NCI-H748 treated with DMSO at 0.1 percent for 48 hours (cell line): ENCODE results near the gene PORCN.

Experiments used
- DNase-seq: peaks from one replicate; lab custom pipeline; 2025; lab: John Stamatoyannopoulos, UW

Gene PORCN

DNA sequence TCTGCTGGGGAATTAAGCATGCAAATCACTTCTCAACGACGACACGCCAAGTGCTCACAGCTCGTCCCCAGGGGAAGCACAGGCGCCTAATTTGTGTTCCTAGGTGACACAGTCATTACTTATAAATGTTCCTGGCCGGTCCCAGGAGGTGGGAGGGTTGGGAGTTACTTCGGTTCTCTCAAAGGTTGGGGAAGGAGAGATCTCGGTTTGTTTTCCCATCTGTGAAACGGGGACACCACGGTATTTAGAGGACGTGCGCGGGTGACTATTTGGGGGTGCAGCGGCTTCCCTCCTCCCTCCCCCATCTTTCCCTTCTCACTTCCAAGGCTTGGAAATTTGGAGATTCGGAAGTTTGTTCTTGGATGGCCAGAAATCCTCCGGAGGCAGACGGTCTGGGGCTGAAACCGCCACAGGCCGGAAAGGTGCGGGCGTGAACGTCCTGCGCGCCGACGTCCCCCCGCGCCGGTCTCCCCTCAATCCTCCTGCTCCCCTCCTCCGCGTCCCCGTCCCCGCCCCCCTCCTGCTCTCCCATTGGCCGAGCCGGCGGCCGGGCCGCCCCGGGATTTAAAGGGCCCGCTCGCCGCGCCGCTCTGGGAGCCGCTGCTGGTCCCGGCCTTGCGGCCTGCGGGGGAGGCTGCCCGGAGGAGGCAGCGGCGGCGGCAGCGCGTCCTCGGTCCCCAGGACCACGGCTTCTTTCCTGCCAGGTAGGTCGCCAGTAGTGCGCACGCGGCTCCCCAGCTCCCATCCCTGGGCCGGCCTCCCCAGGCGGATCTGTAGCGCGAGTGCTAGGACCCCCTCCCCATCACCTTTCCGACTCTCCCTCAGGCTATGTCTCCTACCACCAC is at the start of gene PORCN:
TSS of gene PORCN (plus strand) at position 593 of the 845 bp plus-strand sequence. CDS start 829 bp downstream, outside the sequence.
- peak; percentile 11 for DNase-seq

DNA sequence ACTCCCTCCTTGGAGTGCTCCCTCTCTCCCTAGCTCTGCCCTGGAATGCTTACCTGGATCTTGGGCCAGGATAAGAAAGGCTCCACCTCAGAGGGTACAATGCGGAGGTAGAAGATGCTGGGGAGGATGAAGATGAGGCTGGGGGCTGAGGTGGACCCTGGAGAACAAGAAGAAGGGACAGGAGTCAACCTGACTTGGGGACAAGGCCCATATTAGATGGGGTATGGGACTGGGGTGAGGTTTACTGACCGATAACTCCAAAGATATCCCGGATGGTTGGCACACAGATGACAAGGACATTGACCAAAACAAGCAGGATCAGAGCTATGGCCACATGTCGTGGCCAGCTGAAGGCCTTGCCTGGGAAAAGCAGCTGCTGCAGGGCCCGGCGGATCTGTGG is 49.3 kb upstream of the PORCN start:
- DNase-seq = no peak

DNA sequence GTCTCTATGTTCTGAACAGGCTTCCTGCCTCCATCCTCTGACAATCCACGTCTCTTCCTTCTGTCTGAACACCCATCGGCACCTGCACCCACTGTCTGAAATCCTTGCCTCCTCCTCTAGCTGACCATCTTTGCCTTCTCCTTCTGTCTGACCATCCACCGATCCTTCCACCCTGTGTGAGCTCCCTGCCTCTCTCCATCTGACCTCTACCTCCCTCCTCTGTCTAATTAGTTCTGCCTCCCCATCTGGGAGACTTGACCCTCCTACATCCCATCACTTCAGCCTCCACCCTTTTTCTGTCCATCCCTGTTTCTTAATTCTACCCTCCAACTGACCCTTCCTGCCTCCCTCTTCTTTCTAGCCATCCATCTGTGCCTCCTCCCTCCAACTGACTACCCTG is 48.8 kb upstream of the PORCN start:
- no peak for DNase-seq

DNA sequence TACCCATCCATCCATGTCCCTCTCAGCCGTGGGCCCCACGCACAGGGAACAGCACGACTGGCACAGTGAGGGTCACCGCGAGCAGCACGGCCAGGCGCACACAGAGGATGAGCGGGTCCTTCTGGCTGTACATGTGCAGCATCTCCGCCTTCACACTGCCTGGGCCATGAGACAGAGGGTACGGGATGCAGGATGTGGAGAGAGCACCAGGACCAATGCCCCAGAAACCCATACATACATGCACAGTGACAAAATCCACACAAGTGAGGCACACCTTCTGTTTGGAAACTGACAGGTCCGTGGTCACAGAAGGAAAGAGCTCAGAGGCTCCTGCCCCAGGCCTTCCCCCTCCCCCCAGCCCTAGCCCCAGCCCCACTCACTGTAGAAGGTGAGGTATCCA is 48.2 kb upstream of the PORCN start:
- no peak for DNase-seq

DNA sequence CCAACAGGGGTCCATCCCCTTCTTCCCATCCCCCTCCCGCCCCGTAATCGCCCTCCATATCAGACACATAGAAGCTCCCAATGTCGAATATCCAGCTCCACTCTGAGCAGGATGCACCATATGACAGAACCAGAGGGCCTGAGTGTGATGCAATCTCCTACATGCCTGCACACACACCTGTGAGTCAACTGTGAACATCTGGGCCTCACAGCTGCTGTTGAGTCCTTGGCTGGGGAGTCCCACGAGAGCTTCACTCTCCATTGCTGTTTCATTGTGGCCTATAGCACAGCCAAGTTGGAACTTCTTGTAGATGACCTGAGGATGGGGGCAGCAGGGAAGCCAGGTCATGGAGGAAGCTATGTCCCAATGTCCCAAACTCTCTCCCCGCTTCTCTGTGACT is 47.0 kb upstream of the PORCN start:
- no peak for DNase-seq

DNA sequence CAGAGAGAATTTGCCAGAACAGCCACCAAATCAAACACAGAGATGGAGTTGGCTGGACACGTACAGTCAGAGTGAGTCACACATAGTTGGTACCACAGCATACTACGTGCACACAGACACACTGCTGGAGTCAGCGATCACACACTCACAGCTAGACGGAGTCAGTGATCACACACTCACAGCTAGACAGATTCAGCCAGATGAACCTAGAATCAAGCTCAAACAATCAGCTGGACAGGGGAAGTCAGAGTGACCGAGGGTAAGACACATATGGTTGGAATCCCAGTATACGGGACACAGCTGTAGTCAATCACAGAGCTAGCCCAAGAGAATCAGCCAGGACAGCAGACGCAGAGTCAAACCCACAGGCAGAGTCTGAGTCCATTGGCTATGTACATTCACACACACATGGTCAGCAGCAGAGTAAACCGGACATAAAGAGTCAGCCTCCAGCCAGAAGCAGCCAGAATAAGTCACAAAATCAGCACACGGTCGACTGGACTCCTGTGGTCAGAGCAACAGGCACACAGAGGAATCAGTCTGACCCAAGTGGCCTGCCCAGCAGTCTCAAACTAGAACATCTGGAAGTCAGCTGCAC is 43.4 kb upstream of the PORCN start:
- DNase-seq = no peak

DNA sequence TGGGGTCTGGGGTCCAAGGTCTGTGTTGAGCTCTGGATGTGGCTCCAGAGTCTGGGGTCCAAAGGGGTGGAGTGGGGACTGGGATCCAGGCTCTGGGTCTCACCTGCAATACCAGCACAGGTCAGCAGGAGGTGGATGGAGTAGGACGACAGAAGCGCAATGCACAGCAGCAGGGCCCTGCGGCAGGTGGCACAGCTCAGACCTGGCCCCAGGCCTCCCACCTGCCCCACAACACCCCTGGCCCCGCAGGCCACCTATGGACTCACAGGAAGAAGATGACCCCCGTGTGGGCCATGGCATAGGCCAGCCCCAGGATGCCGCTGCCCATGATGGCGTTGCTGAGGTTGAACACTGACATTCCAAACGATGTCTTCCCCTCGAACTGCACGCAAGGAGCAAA is 42.1 kb upstream of the PORCN start:
- no peak for DNase-seq

DNA sequence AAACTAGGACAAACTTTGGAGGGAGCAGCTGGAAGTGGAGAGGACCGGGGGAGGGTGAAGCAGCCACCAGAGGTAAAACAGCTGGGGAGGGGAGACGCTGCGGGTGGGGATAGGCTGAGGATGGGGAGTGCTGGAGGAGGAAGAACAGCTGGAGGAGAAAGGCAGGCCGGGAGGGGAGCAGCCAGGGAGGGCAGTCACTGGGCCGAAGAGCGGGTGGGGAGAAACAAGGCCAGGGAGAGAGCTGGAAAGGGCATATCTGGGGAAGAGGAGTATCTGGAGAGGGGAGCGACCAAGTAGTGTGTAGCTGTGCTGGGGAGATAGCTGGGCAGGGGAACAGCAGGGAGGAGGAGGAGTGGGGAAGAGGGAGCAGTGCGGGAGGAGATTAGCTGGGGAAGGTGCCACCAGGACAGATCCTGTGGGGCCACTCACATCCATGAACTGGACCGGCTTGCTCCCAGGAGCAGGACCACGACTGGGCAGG is 41.5 kb upstream of the PORCN start:
- no peak for DNase-seq

DNA sequence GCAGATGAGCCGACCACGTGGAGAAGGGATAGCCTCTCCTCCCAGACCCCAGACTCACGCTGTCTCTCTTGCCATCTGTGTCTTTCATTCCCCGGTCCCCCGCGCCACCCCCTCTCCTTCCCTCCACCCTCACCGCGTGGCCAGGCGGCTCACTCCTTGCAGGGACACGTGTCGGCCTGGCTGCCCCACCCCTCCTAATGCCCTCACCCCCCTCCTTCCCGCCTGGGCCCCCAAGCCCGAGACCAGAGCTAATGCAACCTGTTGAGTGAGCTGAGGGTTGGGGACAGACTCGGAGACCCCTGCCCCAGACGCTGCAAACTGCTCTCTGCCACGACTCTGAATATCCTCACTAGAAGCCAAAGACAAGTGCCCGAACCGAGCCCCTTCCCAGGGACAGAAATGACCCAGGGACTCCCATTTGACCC is 40.5 kb upstream of the PORCN start:
- DNase-seq = no peak

DNA sequence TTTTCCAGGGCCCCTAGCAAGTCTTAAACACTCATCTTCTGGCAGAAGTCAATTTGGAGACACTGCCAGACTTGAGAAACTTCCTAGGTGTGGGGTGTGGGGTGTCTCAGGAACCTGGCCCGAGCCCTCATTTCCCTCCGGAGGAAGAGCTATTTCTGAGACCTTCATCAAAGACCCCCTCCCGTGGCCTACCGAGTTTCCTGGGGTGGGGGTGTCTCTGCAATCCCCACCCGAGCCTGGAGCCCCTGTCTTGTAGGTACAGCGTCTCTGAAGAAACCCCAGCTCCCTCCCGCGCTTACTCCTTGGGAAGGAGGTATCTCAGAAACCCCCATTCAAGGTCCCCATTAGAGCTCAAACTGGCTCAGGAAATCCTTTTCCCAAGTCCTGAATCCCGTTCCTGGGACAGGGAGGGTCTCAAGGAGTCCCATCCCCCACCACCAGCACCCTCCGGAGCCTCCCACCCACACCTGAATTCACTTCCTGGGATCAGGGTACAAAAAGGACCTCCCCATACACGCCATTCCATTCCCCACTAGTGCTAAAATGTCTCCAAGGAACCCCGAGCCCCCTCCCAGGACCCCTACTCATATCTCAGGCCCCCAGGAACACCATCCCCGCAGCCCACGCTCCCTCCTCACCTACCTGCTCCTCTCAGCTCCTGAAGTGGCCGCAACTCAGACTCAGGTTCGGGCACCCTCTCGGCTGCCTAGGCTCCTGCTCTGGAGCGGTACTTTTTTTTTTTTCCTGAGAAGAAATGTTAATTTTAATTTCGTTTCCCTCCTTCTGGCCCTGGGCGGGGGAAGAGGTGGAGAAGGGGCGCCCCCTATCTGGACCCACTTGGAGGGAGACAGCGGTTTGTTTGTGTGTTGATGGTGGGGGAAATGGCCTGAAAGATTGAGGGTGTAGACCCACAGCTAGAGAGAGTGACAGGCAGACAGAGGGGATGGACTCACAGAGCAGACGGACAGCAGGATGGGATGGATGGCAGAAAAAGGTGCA is 39.8 kb upstream of the PORCN start:
- no peak for DNase-seq

DNA sequence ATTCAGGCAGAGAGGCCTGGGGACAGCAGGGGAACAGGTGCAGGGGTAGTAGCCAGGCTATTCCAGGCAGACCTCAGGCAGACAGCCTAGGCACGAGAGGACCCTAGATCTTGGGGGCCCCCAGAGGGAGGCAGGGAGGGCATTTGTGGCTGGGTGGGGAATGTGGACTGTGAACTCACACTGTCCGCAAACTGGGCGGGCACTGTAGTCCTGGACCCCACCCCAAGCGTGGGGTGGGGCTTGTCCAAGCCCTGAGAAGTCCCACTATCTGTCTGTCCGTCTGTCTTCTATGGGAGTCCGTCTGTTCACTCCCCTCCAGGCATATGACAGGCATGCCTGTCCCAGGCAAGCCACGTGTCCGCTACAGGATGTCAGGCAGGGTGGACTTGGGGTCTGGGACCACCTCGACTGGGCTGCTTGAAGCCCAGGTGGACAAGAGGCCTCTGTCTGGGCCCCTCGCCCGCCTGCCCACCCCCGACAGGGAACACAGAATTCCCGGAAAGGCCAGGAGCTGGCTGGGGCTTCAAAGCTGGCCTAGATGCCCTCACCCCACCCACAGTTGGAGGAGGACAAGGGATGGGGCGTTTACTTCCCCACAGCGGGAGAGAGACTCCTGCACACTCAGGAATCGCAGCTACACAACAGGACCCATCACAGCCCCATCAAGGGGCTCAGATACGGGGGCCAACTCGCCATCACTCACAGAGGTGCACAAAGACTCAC is 38.5 kb upstream of the PORCN start, which contains the start of gene SLC38A5:
TSS of gene SLC38A5 (minus strand) at position 151 of the 723 bp plus-strand sequence. CDS start 2,336 bp downstream, outside the sequence.
- no peak for DNase-seq

DNA sequence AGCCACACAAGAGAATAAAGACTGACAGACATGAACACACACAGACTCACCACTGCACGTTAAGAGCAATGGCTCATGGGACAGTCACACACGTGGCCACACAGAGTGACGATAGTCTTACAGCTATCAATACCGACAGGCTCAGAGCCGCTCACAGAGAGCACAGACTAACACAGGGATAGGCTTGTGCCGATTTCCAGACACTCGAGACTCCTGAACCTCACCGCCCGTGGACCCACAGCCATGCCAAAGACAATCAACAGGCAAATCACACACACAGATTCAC is 38.0 kb upstream of the PORCN start:
- DNase-seq = no peak

DNA sequence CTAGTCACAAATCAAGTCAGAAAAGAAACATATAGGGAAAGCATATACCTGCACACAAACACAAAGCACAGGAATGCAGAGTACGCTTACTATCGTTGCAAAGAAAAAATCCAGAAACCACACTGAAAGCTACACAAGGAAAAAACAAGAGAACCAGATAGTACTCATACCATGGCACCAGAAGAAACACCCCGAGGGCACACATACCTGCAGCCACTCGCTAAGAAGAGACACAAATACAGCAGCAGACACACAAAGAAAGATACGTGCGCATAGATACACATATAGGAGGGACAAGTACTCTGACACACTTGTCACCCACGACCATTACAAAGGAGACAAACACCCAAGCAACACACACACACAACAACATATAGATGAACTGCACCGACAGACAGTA is 37.3 kb upstream of the PORCN start:
- no peak for DNase-seq

DNA sequence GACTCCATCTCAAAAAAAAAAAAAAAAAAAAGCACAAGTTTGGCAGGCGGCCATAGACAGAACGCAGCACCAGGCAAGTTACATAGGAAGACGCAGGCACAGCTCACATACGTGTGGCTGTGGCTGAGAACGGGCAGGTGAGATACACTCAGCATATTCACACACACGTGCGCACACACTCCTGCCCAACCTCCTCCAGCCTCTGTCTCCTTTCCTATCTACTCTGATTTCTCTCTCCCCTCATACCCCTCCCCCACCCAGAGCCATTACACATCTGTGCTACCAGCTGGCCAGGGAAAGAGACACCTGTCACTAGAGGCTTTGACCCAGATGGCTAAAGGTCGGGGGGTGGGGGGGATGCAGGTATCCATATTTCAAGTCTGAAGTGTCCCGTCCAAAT is 36.6 kb upstream of the PORCN start:
- DNase-seq = no peak

DNA sequence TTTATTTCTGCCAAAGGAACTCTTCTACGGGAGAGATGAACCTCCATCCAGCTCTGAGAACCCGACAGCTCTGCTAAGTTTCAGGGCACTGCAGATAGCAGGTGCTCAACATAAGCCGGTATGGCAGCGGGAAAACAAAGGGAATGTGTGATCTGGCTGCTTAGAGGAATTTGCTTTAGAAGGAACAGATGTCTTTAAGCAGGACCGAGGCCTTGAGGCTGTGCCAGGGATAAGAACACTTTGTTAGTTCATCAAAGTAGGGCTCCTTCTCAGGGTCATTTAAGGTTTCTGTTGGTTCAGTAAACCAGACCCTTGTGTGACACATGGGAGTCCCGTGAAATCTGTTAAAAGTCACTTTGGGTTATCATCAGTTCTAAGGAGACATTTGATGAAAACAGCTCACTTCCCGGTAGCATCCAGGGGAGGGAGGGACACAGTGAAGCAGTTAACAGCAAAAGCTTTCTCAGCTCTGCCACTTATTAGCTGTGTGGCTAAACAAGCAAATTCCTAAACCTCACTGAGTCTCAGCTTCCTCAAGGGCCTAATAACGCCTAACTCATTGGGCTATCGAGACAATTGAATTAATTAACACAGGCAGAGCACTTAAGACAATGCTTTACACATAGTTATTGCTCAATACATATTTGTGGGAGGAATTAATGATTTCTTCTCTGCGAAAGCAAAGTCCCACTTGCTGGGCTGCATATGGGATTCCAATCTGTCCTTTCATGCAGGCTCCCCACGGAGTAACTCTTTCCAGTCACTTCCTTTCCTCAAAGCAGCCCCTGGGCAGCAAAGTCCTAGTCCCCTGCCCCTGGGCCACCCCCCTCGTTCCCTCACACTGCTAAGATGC is 35.7 kb upstream of the PORCN start:
- DNase-seq = no peak

DNA sequence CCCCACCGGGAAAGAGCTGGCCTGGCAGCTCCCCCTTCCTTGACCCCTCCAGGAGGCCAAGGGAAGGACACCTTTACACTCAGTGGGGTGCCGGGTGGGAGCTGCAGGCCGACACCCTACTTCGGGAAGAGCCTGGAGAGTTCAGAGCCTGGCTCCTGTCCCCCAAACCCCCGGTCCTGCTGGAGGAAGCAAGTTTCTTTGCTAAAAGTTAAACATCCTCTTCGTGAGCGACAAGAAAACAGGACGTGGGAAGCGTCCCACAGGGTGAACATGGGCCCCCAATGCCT is 35.1 kb upstream of the PORCN start:
- no peak for DNase-seq

DNA sequence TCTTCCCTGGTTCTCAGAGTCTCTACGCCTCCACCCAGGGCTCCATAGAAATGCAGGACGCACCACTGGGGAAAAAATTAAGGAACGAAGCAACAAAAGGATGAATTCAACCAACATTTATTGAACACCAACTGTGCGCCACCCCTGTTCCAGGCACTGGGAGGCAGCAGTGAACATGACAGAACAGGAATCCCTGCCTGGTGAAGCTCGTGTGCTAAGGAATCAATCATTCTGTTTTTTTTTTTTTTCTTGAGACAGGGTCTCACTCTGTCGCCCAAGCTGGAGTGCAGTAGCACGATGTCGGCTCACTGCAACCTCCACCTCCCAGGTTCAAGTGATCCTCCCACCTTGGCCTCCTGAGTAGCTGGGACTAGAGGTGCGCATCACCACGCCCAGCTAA is 34.7 kb upstream of the PORCN start:
- DNase-seq = no peak

DNA sequence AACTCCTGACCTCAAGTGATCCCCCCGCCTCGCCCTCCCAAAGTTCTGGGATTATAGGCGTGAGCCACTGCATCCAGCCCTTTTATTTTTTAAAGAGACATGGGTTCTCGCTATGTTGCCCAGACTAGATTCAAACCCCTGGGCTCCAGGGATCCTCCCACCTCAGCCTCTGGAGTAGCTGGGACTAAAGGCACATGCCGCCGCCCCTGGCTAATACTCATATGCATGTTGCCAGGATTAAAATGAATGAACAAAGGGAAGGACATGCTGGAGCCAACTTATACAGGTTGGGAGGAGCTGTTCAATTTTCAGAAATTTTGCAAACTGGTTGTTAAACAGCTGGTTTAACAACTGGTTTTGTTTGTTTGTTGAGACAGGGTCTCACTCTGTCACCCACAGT is 34.2 kb upstream of the PORCN start:
- DNase-seq = no peak

DNA sequence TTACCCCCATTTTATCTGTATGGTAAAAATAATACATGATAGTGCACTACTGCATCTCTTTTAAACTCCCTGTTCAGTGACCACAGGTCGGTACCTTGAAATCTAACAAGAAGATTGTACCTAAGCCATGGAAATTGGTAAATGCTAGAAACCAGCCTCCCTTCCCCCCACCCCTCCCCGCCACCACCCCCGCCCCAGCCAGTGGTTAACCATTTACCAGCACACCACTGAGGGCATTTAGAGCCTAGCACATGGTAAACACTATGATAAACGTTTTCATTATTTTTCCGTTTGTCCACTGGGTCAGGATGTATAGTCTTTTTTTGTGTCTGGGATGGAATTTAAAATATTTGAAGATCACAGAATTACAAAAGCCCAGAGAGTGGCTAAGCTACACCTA is 33.5 kb upstream of the PORCN start:
- no peak for DNase-seq

DNA sequence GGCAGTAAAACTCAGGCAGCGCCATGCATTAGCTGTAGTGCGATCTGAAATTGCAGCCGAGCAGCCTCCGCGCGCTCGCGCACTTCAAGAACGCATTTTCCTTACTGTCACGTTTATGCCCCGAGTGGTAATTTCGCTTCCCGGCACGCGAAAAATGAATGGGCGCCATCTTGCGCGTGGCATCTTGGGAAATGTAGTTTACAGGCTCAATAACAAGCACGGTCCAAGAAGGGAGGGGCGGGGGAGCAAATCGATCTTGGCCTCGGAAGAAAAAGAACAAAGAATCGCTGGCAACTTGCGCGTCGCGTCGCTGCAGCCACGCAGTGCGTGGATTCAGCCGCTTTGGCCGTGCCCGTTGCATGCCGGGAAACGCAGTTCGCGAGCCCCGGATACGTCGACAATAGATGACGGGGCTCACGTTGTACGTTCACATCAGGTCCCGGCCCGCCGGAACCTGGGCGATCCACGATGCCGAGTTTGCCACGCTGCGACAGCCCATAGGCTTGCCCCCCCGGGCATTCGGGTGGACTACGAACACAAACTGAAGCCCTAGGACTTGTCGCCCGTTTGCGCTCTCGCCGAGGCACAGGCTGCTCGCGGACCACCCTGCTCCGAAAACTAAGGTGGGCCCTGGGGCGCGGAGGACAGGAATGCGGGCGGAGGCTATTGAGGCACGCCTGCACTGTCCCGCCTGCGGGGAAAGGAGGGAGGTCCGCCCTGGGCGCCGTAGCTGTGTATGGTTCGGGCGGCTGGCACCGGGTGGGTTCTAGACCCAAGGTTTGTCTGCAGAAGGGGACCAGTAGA is 32.8 kb upstream of the PORCN start, which contains the start of gene FTSJ1:
TSS of gene FTSJ1 (plus strand) at position 426 of the 804 bp plus-strand sequence. CDS start 1,849 bp downstream, outside the sequence.
- peak; percentile 51 for DNase-seq
